Measurements from ENCODE around the gene TMEM181.

Gene TMEM181

GRCh38 chr6:158565482-158566040 lies 5.7 kb downstream of the TMEM181 start:
- DNase-seq: no peak

- DNase-seq: no peak
Observed at GRCh38 chr6:158566207-158566818, 6.4 kb downstream of the TMEM181 start.

- no peak for DNase-seq
Observed at GRCh38 chr6:158567152-158567551, 7.3 kb downstream of the TMEM181 start.

GRCh38 chr6:158567871-158568401 lies 8.0 kb downstream of the TMEM181 start:
- no peak for DNase-seq

DNA sequence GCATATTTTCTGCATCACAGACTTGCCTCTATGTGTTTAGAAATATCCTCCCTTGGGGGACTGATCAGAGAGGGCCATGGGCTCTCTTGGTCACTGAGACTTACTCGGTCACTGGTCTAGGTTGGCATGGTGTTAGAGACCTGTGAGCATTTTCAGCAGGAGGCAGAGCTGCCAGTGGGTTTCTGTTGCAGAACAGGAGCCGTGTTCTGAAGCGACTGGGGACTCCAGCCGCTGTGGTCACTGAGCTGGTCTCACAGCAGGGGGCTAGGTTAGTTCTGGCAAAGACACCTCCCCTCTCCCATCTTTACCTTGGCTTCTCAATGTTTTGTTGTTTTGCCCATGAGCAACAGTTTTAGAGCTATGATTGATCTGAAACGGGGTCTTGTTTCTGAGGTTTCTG lies 8.7 kb downstream of the TMEM181 start:
- no peak for DNase-seq

DNA sequence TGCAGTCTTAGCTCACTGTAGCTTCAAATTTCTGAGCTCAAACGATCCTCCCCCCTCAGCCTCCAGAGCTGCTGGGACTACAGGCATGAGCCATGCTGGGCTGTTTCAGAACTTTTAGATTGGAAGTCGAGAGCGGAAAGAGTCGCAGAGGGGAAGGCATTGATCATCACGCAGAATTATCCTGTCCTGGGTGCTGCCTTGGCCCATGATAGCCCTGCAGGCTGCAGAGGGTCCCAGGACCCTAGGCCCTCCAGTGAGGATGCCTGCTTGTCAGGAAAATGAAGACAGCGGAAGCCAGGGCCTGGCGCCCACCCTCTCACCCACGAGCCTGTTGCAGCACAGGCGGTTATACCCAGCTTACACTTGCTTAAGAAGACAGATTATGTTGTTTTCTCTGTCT lies 9.1 kb downstream of the TMEM181 start:
- no peak for DNase-seq

- DNase-seq: no peak
Observed at GRCh38 chr6:158570681-158570962, 10.7 kb downstream of the TMEM181 start.

DNA sequence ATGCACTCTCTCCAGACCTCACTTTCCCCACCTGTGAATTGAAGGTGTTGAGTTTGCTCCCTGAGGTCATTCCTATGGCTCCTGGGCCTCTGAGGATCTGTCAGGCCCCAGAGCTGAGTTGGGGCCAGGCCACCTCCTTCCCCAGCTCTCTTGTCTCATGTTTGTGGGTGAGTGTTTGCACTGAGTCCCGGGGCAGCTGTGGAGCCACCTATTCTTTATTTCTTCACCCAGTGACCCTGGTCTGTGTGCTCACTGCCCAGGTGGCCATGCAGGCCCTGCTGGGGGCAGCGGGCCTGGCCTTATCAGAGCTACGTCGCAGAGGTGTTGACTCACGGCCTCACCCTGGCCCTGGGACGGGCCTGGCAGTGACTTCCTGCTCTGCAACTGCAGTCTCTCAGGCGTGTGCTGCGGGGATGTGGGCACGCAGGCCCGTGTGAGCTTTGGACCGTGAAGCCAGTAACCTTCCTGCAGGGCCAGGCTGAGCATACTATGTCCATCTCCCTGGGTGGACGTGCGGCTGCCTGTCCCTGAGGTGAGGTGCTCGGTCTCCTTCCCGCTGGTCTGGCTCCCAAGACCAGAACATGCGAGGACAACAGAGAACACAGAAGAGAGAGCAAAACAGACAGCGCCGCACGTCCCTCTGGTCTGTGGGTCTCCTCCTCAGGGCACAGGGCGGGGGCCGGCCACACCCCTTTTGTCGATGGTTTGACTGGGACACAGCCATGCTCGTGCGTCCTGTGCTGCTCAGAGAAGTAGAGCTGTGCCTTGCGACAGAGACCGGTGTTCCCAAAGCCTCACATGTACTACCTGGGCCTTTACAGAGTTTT lies 12.1 kb downstream of the TMEM181 start:
- no peak for DNase-seq

DNA sequence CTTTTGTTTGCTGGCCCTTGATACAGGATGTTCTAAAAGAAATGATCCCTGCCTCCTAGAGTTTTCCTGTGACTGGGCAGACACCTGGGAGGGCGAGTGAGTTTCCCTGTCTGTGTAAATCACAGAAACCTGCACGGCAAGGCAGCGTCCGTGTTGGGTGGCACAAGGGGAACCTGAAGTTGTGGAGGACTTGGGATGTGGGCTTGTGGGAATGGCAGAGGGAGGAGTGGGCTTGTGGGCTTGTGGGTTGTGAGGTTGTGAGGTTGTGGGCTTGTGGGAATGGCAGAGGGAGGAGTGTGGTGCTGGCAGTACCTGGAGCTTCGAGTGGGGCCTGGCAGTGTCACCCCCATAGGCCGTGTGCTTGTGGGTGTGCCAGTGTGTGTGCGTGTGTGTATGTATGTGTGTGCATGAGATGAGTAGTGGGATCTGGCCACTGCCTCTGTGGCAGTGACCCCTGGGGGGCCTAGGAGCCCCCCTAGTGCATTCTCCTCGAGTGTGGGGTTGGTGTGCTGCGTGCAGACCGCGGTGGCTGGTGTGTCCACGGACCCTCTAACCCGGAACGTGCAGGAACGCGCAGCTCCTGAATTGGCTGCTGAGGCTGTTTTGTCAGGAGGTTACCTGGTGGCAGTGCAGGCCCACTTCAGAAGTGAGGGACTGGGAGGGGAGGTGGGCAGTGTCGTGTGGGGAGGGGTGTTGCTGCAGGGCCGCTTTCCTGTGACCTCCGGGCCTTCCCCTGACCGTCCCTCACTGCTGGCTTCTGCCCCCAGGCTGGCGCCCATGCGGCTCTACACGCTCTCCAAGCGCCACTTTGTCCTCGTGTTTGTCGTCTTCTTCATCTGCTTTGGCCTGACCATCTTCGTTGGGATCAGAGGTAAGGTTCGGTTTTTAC lies 13.0 kb downstream of the TMEM181 start:
- DNase-seq: no peak

GRCh38 chr6:158573542-158573931 lies 13.6 kb downstream of the TMEM181 start:
- DNase-seq: no peak

DNA sequence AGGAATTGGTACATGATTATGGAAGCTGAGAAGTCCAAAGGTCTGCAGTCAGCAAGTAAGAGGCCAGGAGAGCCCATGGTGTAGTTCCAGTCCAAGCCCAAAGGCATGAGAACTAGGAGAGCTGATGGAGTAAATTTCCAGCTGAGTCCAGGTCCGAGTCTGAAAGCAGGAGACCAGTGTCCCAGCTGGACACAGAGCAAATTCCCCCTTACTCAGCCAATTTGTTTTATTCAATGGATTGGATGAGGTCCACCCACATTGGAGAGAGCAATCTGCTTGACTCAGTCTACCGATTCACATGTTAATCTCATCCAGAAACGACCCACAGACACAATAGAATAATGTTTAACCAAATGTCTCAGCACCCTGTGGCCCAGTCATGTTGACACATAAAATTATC lies 14.9 kb downstream of the TMEM181 start:
- DNase-seq: no peak

- no peak for DNase-seq
Observed at GRCh38 chr6:158575550-158575949, 15.7 kb downstream of the TMEM181 start.

GRCh38 chr6:158584236-158584651 lies 24.4 kb downstream of the TMEM181 start:
- DNase-seq: no peak

DNA sequence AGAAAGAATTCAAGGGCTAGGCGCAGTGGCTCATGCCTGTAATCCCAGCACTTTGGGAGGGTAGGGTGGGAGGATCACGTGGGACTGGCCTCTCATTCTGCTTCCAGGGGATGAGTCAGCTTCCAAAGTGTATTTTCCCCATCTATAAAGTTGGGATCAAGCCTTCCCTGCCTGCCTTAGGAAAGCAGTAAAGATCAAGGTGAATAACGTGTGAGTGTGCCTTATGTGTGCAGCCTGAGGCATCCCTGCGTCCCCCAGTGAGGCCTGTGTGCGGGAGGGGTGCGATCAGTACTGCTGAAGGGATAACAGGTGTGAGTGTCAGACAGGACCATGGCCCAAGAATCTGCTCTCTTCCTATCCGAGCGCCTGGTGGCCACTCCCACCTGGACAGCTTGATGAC lies 26.8 kb downstream of the TMEM181 start:
- DNase-seq: no peak

DNA sequence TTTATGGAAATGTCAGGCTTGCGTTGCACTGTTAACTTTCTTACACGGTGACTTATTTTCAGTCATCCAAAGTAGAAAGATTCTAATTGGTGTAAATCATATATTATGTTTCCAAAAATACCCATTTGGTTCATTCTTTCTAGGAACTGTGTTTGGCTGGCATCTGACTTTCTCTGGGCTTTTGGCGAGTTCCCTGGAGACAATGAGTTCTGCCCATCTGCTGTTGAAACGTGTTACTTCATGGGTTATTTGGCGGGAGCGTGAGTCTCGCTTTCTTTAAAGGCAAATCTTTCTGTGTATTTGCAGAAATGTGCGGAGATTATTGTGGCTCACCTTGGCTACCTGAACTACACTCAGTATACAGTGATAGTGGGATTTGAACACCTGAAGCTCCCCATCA lies 29.5 kb downstream of the TMEM181 start:
- no peak for DNase-seq

DNA sequence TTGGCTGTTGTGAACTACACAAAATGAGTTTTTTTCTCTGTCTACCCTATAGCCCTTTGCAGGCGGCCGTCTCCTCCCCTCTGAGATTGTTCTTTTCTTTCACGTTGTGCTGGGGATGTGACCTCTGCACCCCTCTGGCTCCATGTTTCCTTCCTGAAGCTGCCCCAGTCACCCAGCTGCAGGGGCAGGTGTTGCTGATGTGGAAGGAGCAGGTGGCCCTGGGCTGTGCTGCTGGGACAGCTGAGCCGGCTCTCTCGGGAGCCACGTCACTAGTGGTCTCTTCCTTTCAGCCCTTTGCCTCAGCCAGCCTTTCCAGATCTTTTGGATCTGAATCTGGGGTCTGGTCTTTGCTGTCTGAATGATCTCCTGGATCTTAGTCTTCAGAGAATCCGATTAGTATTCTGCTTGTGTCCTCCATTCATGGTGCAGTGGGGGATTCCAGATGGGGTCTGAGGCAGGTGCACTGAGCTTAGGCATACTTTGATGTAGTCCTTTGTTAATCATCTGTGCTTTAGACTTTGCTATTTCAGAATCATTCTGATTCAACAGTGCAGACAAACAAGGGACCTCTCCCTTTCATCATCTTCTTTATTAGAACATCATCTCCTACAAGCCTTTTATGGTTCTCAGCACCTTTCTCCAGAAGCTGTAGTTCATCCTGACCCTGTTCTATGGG lies 31.4 kb downstream of the TMEM181 start:
- DNase-seq: no peak

DNA sequence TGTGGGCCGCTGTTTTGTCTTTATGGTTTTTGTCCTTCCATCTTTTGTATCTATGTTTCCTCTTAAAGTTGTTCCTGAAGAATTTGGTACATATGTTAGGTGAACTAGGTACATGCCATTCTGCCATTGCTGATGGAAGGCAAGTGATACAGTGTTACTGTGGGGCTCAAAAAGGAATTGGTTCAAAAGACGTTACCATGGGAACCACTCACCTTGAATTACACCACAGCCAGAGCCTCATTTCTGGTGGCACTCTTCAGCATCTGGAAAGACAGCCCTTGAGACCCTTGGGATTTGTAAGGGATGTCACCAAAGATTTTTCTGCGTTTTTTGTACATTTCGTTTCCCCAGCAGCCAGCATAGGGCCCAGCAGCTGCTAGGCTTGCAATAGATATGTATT lies 31.9 kb downstream of the TMEM181 start:
- no peak for DNase-seq

DNA sequence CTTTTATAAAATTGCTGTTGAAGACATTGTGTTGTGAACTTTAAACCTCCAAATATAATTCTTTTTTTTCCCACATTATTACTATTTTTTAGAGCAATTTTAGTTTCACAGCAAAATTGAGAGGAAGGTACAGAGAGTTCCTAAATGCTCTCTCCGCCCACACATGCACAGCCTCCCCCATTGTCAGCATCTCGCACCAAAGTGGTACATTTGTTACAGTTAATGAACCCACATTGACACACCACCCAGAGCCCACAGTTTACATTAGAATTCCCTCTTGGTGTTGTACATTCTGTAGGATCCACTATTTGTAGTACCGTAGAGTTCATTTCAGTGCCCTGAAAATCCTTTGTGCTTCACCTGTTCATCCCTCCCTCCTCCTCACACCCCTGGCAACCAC lies 33.8 kb downstream of the TMEM181 start:
- DNase-seq: no peak

- no peak for DNase-seq
Observed at GRCh38 chr6:158595223-158595622, 35.3 kb downstream of the TMEM181 start.

DNA sequence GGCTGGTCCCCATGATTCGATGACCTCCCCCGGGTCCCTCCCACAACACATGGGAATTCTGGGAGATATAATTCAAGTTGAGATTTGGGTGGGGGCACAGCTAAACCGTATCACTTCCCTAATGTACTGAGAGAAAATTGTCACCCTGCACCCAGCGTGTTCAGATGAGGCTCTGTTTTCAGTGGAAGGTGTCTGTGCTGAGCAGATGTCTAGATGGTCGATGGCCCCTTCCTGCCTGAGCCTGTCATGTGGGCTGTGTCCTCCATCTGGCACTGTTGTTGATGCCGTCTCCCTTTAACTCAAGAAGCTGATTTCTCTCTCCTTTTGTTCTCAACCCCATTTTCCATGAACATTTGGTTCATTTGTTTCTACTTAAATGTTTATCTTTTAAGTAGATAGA lies 37.0 kb downstream of the TMEM181 start:
- peak; percentile 5 for DNase-seq

DNA sequence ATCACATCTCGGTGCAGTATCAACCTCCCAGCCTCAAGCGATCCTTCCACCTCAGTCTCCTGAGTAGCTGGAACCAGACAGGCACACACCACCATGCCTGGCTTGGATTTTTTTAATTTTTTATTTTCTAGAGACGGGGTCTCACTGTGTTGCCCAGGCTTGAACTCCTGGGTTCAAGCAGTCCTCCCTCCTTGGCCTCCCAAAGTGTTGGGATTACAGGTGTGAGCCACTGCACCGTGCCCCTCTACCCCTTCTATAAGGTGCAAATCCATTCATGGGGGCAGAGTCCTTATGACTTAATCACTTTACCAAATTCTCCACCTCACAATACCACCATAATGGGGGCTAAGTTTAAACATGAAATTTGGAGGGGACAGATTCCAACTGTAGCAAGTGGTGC lies 37.7 kb downstream of the TMEM181 start:
- DNase-seq: no peak

GRCh38 chr6:158599635-158600034 lies 39.7 kb downstream of the TMEM181 start:
- no peak for DNase-seq

Data from suppressor macrophage treated with lipopolysaccharide for 4 hours (primary cell).